ENCODE measurements around the gene SGK1.

SGK1 gene

DNA sequence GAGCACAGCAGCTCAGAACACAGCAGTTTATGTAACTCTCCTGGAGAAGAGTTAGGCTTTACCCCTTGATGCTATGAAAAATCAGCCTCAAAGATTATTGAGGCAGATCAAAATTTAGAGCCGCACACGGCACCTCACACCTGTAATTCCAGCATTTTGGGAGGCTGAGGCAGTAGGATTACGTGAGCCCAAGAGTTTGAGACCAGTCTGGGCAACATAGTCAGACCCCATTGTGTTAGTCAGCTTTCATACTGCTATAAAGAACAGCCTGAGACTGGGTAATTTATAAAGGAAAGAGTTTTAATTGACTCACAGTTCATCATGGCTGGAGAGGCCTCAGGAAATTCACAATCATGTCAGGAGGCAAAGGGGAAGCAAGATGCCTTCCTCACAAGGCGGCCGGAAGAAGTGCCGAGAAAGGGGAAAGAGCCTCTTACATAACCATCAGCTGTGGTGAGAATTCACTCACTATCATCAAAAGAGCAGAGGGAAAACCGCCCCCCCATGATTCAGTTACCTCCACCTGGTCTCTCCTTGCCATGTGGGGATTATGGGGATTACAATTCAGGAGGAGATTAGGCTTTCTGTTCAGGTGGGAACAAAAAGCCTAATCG lies 87.7 kb downstream of the SGK1 start:
- ChIA-PET CTCF (interaction anchor here (0.9 to 1.4 kb wide), 3 partner anchors 8 to 17 kb away, joined by 4 to 5 read pairs (median 5); no protein-coding TSS in a partner anchor), POLR2A (no interaction called here)
- no peak for DNase-seq (ENCODE audit: extremely low spot score)
- TF ChIP-seq, protein P1, sequence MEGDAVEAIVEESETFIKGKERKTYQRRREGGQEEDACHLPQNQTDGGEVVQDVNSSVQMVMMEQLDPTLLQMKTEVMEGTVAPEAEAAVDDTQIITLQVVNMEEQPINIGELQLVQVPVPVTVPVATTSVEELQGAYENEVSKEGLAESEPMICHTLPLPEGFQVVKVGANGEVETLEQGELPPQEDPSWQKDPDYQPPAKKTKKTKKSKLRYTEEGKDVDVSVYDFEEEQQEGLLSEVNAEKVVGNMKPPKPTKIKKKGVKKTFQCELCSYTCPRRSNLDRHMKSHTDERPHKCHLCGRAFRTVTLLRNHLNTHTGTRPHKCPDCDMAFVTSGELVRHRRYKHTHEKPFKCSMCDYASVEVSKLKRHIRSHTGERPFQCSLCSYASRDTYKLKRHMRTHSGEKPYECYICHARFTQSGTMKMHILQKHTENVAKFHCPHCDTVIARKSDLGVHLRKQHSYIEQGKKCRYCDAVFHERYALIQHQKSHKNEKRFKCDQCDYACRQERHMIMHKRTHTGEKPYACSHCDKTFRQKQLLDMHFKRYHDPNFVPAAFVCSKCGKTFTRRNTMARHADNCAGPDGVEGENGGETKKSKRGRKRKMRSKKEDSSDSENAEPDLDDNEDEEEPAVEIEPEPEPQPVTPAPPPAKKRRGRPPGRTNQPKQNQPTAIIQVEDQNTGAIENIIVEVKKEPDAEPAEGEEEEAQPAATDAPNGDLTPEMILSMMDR (IDR thresholded peaks at IDR 0.05; ENCODE audit: control extremely low read depth, extremely low read depth, low read depth, missing control alignments) = no peak

DNA sequence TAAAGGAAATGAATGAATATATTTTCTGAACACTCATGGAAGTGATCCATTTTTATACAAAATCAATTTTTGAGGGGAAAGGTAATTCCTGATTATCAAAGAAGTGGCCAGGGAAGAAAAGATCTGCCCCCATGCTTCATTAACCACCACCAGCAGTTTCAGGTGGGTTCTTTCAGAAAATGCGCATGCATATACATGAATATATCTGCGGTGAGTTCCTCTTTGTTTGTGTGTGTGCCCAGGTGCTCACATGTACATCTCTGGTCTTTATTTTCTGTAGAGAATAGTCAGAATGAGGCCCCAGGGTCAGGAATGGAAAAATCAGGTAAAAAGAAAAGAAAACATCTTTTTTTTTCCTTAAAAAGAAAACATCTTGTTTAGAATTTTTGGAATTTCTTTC lies 88.4 kb downstream of the SGK1 start:
- CTCF ChIA-PET = interaction anchor here (0.9 kb wide), 1 partner anchor 12 kb away, joined by 4 read pairs; no protein-coding TSS in a partner anchor
- DNase-seq (ENCODE audit: extremely low spot score) = no peak
- TF ChIP-seq, protein P1 (IDR thresholded peaks at IDR 0.05; ENCODE audit: control extremely low read depth, extremely low read depth, low read depth, missing control alignments) = no peak
- POLR2A ChIA-PET = no interaction called here

DNA sequence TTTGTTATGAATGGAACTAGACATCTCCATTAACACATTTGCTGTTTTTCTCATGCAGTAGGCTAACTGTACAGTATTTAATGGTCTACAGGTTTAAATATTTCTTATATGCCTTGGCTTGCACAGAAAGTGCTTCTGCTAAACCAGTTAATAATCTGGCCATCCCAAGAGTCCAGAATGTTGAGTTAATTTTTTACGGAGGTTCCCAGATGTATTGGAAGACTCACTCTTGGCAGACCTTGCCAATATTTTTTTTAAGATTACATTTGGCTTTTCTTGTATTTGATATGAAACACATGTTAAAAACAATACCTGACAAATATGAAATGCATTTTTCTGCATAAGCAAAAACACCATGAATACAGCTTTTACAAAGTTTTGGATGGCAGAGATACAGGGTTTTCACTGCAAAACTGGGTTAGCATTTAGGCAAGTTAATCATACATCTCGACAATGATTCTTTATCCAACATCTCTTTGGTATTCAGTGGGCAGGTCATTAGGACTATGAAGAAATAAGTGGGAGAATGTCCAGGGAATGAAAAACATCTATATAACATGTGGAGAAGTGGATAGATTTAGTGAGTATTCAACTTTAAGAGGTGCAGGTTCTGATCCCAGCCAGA lies 94.0 kb downstream of the SGK1 start:
- CTCF ChIA-PET = no interaction called here
- POLR2A ChIA-PET = no interaction called here
- TF ChIP-seq, protein P1 (IDR thresholded peaks at IDR 0.05; ENCODE audit: control extremely low read depth, extremely low read depth, low read depth, missing control alignments) = no peak

DNA sequence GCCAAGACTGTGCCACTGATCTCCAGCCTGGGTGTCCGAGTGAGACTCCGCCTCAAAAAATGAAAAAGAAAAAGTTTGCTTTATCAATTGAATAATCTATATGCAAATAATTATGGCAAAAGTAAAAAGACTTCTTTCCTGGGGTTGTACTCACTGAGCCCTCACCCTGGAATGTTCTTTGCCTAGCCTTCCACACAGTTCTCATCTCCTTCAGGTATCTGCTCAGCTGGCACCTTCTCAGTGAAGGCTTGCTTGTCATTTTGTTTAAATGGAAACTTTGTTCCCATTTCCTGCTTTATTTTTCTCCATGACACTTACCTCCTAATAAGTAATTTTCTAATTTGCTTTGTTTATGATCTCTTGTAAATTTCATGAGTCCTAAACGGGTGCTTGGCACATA lies 96.7 kb downstream of the SGK1 start:
- CTCF ChIA-PET = interaction anchor here (1.2 kb wide), 1 partner anchor 41 kb away, joined by 3 read pairs; no protein-coding TSS in a partner anchor
- DNase-seq (ENCODE audit: extremely low spot score) = no peak
- TF ChIP-seq, protein P1 (IDR thresholded peaks at IDR 0.05; ENCODE audit: control extremely low read depth, extremely low read depth, low read depth, missing control alignments) = no peak
- POLR2A ChIA-PET = no interaction called here

More for the DNA sequence above, 94.0 kb downstream of the SGK1 start:
- DNase-seq (ENCODE audit: extremely low spot score) = no peak

DNA sequence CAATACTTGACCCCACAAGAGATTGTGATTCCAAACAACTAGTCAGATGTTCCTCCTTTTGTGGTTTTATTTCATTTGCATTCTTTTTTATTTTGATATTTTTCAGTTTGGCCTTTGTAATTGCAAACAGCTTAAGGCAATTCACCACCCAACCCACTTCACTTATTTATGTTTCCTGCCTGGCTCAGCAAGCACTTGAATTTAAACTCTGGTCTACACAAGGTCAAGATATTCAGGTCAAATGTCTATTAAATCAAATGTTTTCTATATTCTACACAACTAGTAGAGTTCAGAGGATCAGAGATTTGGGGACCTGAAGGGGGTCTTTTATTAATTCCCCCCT lies 100.1 kb downstream of the SGK1 start:
- ChIA-PET POLR2A (no interaction called here), CTCF (interaction anchor here (1.1 to 1.7 kb wide), 3 partner anchors 11 to 423 kb away, joined by 3 to 4 read pairs (median 3); no protein-coding TSS in a partner anchor)
- no peak for DNase-seq (ENCODE audit: extremely low spot score)
- TF ChIP-seq, protein P1 (IDR thresholded peaks at IDR 0.05; ENCODE audit: control extremely low read depth, extremely low read depth, low read depth, missing control alignments) = no peak

DNA sequence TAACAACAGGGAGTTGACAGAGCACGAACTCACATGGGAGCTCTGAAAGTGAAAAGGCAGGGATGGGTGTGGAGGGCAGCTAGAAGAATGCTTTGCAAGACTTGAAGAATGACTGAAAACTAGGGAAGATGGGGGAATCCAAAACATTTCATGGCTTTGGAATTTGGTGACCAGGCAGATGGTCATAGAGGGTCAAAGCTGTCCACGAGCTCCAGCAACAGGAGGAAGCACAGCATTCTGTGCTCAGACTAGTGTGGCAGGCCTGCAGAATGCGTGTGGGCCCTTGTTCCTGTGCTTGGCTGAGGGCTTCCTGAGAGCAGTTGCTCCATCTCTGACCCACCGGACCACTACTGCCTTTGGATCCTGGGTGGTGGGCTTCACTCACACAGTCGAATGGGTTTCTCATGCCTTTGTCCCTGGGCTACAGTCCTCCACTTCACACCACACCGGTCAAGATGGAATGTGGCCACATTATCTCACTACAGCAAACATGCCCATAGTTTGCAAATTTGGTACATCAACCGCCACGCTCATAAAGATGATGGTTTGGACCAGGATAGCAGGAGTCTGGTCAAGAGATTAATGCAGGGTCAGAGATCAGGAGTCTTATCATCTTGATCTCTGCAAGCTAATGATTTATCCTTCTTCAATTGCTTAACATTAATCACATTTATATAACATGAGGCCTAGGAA lies 100.7 kb downstream of the SGK1 start:
- CTCF ChIA-PET = interaction anchor here (1.1 to 1.7 kb wide), 3 partner anchors 10 to 423 kb away, joined by 3 to 4 read pairs (median 3); no protein-coding TSS in a partner anchor
- POLR2A ChIA-PET = no interaction called here
- DNase-seq (ENCODE audit: extremely low spot score) = no peak
- TF ChIP-seq, protein P1 (IDR thresholded peaks at IDR 0.05; ENCODE audit: control extremely low read depth, extremely low read depth, low read depth, missing control alignments) = no peak
